SU-DHL-6 (cell line): ENCODE results near the gene OSBPL2.

Source experiments
- EZH2phosphoT487 ChIP-seq: fragments of 200-600 bp; sonication (generic), shearing (Covaris generic); conservative IDR thresholded peaks from 2 replicates; pipeline ENCODE4 v1.6.1; 2018; ENCODE audit warnings: mild to moderate bottlenecking, antibody characterized with exemption, low read length, moderate library complexity, mixed read lengths
- TF ChIP-seq, protein P1 (sequence below): fragments of 200-600 bp; sonication (generic); IDR thresholded peaks from one replicate; pipeline ENCODE4 v1.5.1; 2017; ENCODE audit warnings: antibody characterized with exemption, mild to moderate bottlenecking, low read length, moderate library complexity; ENCODE audit not compliant: insufficient read depth, poor library complexity, severe bottlenecking

DNA sequence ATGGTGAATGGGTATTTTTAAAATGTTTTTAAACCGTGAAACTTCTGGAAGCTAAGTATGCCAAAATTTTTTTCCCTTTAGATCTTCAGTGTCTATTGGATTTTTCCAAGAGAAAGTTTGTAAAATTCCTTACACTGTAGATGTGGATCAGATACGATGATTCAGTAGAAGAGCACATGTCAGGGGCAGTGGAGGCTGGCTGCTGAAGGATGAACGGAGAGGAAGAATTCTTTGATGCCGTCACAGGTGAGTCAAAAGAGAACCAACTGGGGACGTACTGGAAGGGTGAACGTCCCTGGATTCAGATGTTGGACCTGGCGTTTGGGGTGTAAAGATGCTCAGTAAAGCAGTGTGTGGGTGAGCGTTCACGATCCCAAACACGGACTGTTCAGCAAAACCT, 17.7 kb downstream of the OSBPL2 start:
- TF ChIP-seq, protein P1, sequence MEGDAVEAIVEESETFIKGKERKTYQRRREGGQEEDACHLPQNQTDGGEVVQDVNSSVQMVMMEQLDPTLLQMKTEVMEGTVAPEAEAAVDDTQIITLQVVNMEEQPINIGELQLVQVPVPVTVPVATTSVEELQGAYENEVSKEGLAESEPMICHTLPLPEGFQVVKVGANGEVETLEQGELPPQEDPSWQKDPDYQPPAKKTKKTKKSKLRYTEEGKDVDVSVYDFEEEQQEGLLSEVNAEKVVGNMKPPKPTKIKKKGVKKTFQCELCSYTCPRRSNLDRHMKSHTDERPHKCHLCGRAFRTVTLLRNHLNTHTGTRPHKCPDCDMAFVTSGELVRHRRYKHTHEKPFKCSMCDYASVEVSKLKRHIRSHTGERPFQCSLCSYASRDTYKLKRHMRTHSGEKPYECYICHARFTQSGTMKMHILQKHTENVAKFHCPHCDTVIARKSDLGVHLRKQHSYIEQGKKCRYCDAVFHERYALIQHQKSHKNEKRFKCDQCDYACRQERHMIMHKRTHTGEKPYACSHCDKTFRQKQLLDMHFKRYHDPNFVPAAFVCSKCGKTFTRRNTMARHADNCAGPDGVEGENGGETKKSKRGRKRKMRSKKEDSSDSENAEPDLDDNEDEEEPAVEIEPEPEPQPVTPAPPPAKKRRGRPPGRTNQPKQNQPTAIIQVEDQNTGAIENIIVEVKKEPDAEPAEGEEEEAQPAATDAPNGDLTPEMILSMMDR: no peak
- TF ChIP-seq EZH2phosphoT487: no peak
